Measurements from ENCODE around the gene OR5K2. TPM values are rescaled to one million over a fixed set of nuclear protein-coding genes. Genes with fewer than 3 reads are reported as not detected.

OR5K2 gene
- total RNA-seq (not detected), polyA plus RNA-seq (not detected)

GRCh38 chr3:98497381-98497780 lies at the start of gene OR5K2:
TSS of gene OR5K2 (plus strand) at chr3:98497681. CDS start at chr3:98497681, 0 bp downstream.
- ATAC-seq (ENCODE audit: low read depth in 2 of 2) (no peak), DNase-seq (no peak)
- H3K9me3 ChIP-seq (ENCODE audit: control insufficient read depth in 2 of 2, low read length in 2 of 2): no peaks in the 10 kb centered on the region
- H3K4me3 ChIP-seq (ENCODE audit: low read depth, low read length): no peak within 1 kb of the TSS
- no peaks in the 10 kb centered on the region for H3K27me3 ChIP-seq (ENCODE audit: control insufficient read depth, insufficient read depth, low read length)
- Mint-ChIP-seq H3K27ac (no peak within 1 kb of the TSS), H3K9me3 (no peaks in the 10 kb centered on the region), H3K4me3 (no peak within 1 kb of the TSS), H3K4me1 (peaks cover 0 to 4% (median 2%) of the 10 kb centered on the region in 4 donors), H3K27me3 (peaks cover 12% of the 10 kb centered on the region), H3K36me3 (peaks cover 4% of the 10 kb centered on the region)
- H3K27ac ChIP-seq (ENCODE audit: insufficient read depth, low read length, poor library complexity, severe bottlenecking): no peak within 1 kb of the TSS
- no peaks in the 10 kb centered on the region for H3K36me3 ChIP-seq (ENCODE audit: control insufficient read depth, insufficient read depth, low read length)
- no peaks in the 10 kb centered on the region for H3K4me1 ChIP-seq (ENCODE audit: control insufficient read depth, insufficient read depth, low read length, poor library complexity, severe bottlenecking)

GRCh38 chr3:98449606-98450193 lies 47.8 kb upstream of the OR5K2 start:
- Histone ChIP-seq H3K27ac (ENCODE audit: insufficient read depth, low read length, poor library complexity, severe bottlenecking) (no peak overlapping the region), H3K4me1 (ENCODE audit: control insufficient read depth, insufficient read depth, low read length, poor library complexity, severe bottlenecking) (no peaks in the 10 kb centered on the region), H3K9me3 (ENCODE audit: control insufficient read depth in 2 of 2, low read length in 2 of 2) (no peaks in the 10 kb centered on the region), H3K4me3 (ENCODE audit: low read depth, low read length) (no peak overlapping the region), H3K36me3 (ENCODE audit: control insufficient read depth, insufficient read depth, low read length) (no peaks in the 10 kb centered on the region), H3K27me3 (ENCODE audit: control insufficient read depth, insufficient read depth, low read length) (peaks cover 5% of the 10 kb centered on the region)
- ATAC-seq (ENCODE audit: low read depth in 2 of 2) (no peak), DNase-seq (peak in 1 of 3 donors; percentile 9)
- H3K4me1 Mint-ChIP-seq: peaks cover 1 to 4% (median 2%) of the 10 kb centered on the region in 4 donors
- H3K27me3 Mint-ChIP-seq: peaks cover 18% of the 10 kb centered on the region
- H3K4me3 Mint-ChIP-seq: no peak overlapping the region
- H3K36me3 Mint-ChIP-seq: no peaks in the 10 kb centered on the region
- H3K9me3 Mint-ChIP-seq: peaks cover 0 to 2% (median 0%) of the 10 kb centered on the region in 7 donors
- H3K27ac Mint-ChIP-seq: no peak overlapping the region

GRCh38 chr3:98450372-98450771 lies 47.1 kb upstream of the OR5K2 start:
- no peaks in the 10 kb centered on the region for H3K4me1 ChIP-seq (ENCODE audit: control insufficient read depth, insufficient read depth, low read length, poor library complexity, severe bottlenecking)
- no peaks in the 10 kb centered on the region for H3K36me3 ChIP-seq (ENCODE audit: control insufficient read depth, insufficient read depth, low read length)
- Mint-ChIP-seq H3K9me3 (peaks cover 0 to 2% (median 0%) of the 10 kb centered on the region in 7 donors), H3K36me3 (no peaks in the 10 kb centered on the region), H3K4me3 (no peak overlapping the region), H3K27me3 (peaks cover 21% of the 10 kb centered on the region), H3K4me1 (peaks cover 1 to 4% (median 3%) of the 10 kb centered on the region in 4 donors), H3K27ac (no peak overlapping the region)
- no peak for ATAC-seq (ENCODE audit: low read depth in 2 of 2)
- no peak overlapping the region for H3K4me3 ChIP-seq (ENCODE audit: low read depth, low read length)
- no peaks in the 10 kb centered on the region for H3K9me3 ChIP-seq (ENCODE audit: control insufficient read depth in 2 of 2, low read length in 2 of 2)
- no peak overlapping the region for H3K27ac ChIP-seq (ENCODE audit: insufficient read depth, low read length, poor library complexity, severe bottlenecking)
- peaks cover 5% of the 10 kb centered on the region for H3K27me3 ChIP-seq (ENCODE audit: control insufficient read depth, insufficient read depth, low read length)
- DNase-seq: no peak

GRCh38 chr3:98453827-98454226 lies 43.7 kb upstream of the OR5K2 start:
- H3K36me3 ChIP-seq (ENCODE audit: control insufficient read depth, insufficient read depth, low read length): no peaks in the 10 kb centered on the region
- Mint-ChIP-seq H3K4me1 (peaks cover 0 to 4% (median 1%) of the 10 kb centered on the region in 4 donors), H3K36me3 (no peaks in the 10 kb centered on the region), H3K4me3 (no peak overlapping the region), H3K9me3 (peaks cover 0 to 5% (median 2%) of the 10 kb centered on the region in 7 donors), H3K27ac (no peak overlapping the region), H3K27me3 (peaks cover 13% of the 10 kb centered on the region)
- H3K27me3 ChIP-seq (ENCODE audit: control insufficient read depth, insufficient read depth, low read length): peaks cover 2% of the 10 kb centered on the region
- no peak overlapping the region for H3K4me3 ChIP-seq (ENCODE audit: low read depth, low read length)
- H3K27ac ChIP-seq (ENCODE audit: insufficient read depth, low read length, poor library complexity, severe bottlenecking): no peak overlapping the region
- DNase-seq (no peak), ATAC-seq (ENCODE audit: low read depth in 2 of 2) (no peak)
- H3K9me3 ChIP-seq (ENCODE audit: control insufficient read depth in 2 of 2, low read length in 2 of 2): no peaks in the 10 kb centered on the region
- no peaks in the 10 kb centered on the region for H3K4me1 ChIP-seq (ENCODE audit: control insufficient read depth, insufficient read depth, low read length, poor library complexity, severe bottlenecking)

- Histone ChIP-seq H3K27ac (ENCODE audit: insufficient read depth, low read length, poor library complexity, severe bottlenecking) (no peak overlapping the region), H3K4me3 (ENCODE audit: low read depth, low read length) (no peak overlapping the region), H3K36me3 (ENCODE audit: control insufficient read depth, insufficient read depth, low read length) (no peaks in the 10 kb centered on the region), H3K4me1 (ENCODE audit: control insufficient read depth, insufficient read depth, low read length, poor library complexity, severe bottlenecking) (no peaks in the 10 kb centered on the region), H3K9me3 (ENCODE audit: control insufficient read depth in 2 of 2, low read length in 2 of 2) (no peaks in the 10 kb centered on the region), H3K27me3 (ENCODE audit: control insufficient read depth, insufficient read depth, low read length) (peaks cover 2% of the 10 kb centered on the region)
- no peak for ATAC-seq (ENCODE audit: low read depth in 2 of 2)
- Mint-ChIP-seq H3K27ac (no peak overlapping the region), H3K9me3 (peaks cover 0 to 5% (median 3%) of the 10 kb centered on the region in 7 donors), H3K36me3 (peaks cover 3% of the 10 kb centered on the region), H3K4me1 (peaks cover 0 to 4% (median 0%) of the 10 kb centered on the region in 4 donors), H3K27me3 (peaks cover 13% of the 10 kb centered on the region), H3K4me3 (no peak overlapping the region)
- no peak for DNase-seq
Observed at GRCh38 chr3:98454929-98455328, 42.6 kb upstream of the OR5K2 start.

GRCh38 chr3:98457543-98457942 lies 39.9 kb upstream of the OR5K2 start:
- no peak overlapping the region for H3K27ac Mint-ChIP-seq
- no peak overlapping the region for H3K4me3 Mint-ChIP-seq
- Histone ChIP-seq H3K4me3 (ENCODE audit: low read depth, low read length) (no peak overlapping the region), H3K27me3 (ENCODE audit: control insufficient read depth, insufficient read depth, low read length) (peaks cover 2% of the 10 kb centered on the region), H3K36me3 (ENCODE audit: control insufficient read depth, insufficient read depth, low read length) (no peaks in the 10 kb centered on the region), H3K9me3 (ENCODE audit: control insufficient read depth in 2 of 2, low read length in 2 of 2) (no peaks in the 10 kb centered on the region), H3K4me1 (ENCODE audit: control insufficient read depth, insufficient read depth, low read length, poor library complexity, severe bottlenecking) (no peaks in the 10 kb centered on the region), H3K27ac (ENCODE audit: insufficient read depth, low read length, poor library complexity, severe bottlenecking) (no peak overlapping the region)
- H3K9me3 Mint-ChIP-seq: peaks cover 0 to 6% (median 3%) of the 10 kb centered on the region in 7 donors
- DNase-seq (no peak), ATAC-seq (ENCODE audit: low read depth in 2 of 2) (no peak)
- peaks cover 0 to 4% (median 0%) of the 10 kb centered on the region in 4 donors for H3K4me1 Mint-ChIP-seq
- H3K27me3 Mint-ChIP-seq: peaks cover 13% of the 10 kb centered on the region
- H3K36me3 Mint-ChIP-seq: peaks cover 3% of the 10 kb centered on the region

GRCh38 chr3:98460220-98460619 lies 37.3 kb upstream of the OR5K2 start:
- H3K27ac Mint-ChIP-seq: no peak overlapping the region
- H3K27me3 ChIP-seq (ENCODE audit: control insufficient read depth, insufficient read depth, low read length): peaks cover 2% of the 10 kb centered on the region
- H3K4me1 ChIP-seq (ENCODE audit: control insufficient read depth, insufficient read depth, low read length, poor library complexity, severe bottlenecking): no peaks in the 10 kb centered on the region
- no peak overlapping the region for H3K4me3 ChIP-seq (ENCODE audit: low read depth, low read length)
- no peaks in the 10 kb centered on the region for H3K9me3 ChIP-seq (ENCODE audit: control insufficient read depth in 2 of 2, low read length in 2 of 2)
- DNase-seq (no peak), ATAC-seq (ENCODE audit: low read depth in 2 of 2) (no peak)
- H3K4me3 Mint-ChIP-seq: no peak overlapping the region
- peaks cover 0 to 6% (median 3%) of the 10 kb centered on the region in 7 donors for H3K9me3 Mint-ChIP-seq
- H3K4me1 Mint-ChIP-seq: no peaks in the 10 kb centered on the region
- peaks cover 3% of the 10 kb centered on the region for H3K36me3 Mint-ChIP-seq
- no peaks in the 10 kb centered on the region for H3K36me3 ChIP-seq (ENCODE audit: control insufficient read depth, insufficient read depth, low read length)
- no peak overlapping the region for H3K27ac ChIP-seq (ENCODE audit: insufficient read depth, low read length, poor library complexity, severe bottlenecking)
- H3K27me3 Mint-ChIP-seq: peaks cover 6% of the 10 kb centered on the region

GRCh38 chr3:98462901-98463300 lies 34.6 kb upstream of the OR5K2 start, which contains the start of gene OR5K1:
TSS of gene OR5K1 (plus strand) at chr3:98463201. CDS start at chr3:98469577, 6,376 bp downstream.
- no peaks in the 10 kb centered on the region for H3K36me3 ChIP-seq (ENCODE audit: control insufficient read depth, insufficient read depth, low read length)
- DNase-seq (no peak), ATAC-seq (ENCODE audit: low read depth in 2 of 2) (no peak)
- H3K4me3 ChIP-seq (ENCODE audit: low read depth, low read length): no peak within 1 kb of the TSS
- peak within 1 kb of the TSS in 1 of 4 donors; percentile 63 for H3K4me3 Mint-ChIP-seq
- H3K27ac Mint-ChIP-seq: no peak within 1 kb of the TSS
- H3K9me3 Mint-ChIP-seq: peaks cover 0 to 6% (median 4%) of the 10 kb centered on the region in 7 donors
- H3K4me1 Mint-ChIP-seq: no peaks in the 10 kb centered on the region
- H3K36me3 Mint-ChIP-seq: peaks cover 3% of the 10 kb centered on the region
- H3K9me3 ChIP-seq (ENCODE audit: control insufficient read depth in 2 of 2, low read length in 2 of 2): no peaks in the 10 kb centered on the region
- no peak within 1 kb of the TSS for H3K27ac ChIP-seq (ENCODE audit: insufficient read depth, low read length, poor library complexity, severe bottlenecking)
- peaks cover 8% of the 10 kb centered on the region for H3K27me3 Mint-ChIP-seq
- H3K27me3 ChIP-seq (ENCODE audit: control insufficient read depth, insufficient read depth, low read length): peaks cover 2% of the 10 kb centered on the region
- H3K4me1 ChIP-seq (ENCODE audit: control insufficient read depth, insufficient read depth, low read length, poor library complexity, severe bottlenecking): no peaks in the 10 kb centered on the region
